CD4-positive, alpha-beta T cell treated with Interleukin-4 for 1 hour (primary cell): ENCODE results near the gene PPP2R2D.
A peak's percentile ranks its signal among the peaks of the same experiment; 100 is the strongest.

ENCODE experiments used
- DNase-seq, 2 donors: peaks; one replicate each; pipeline ENCODE4 v3.0.0-alpha.2; 2020 to 2022

The PPP2R2D gene

GRCh38 chr10:131890276-131891195 lies 10.3 kb upstream of the PPP2R2D start:
- no peak for DNase-seq

- DNase-seq: no peak
Observed at GRCh38 chr10:131891196-131891928, 9.4 kb upstream of the PPP2R2D start.

GRCh38 chr10:131891929-131892805 lies 8.6 kb upstream of the PPP2R2D start:
- no peak for DNase-seq

GRCh38 chr10:131892806-131893675 lies 7.8 kb upstream of the PPP2R2D start:
- no peak for DNase-seq

GRCh38 chr10:131895116-131895515 lies 5.7 kb upstream of the PPP2R2D start:
- DNase-seq: no peak

- DNase-seq: peak; percentile 55 to 77
Observed at GRCh38 chr10:131896403-131896802, 4.4 kb upstream of the PPP2R2D start.

GRCh38 chr10:131897297-131897899 lies 3.4 kb upstream of the PPP2R2D start:
- no peak for DNase-seq

GRCh38 chr10:131898061-131898460 lies 2.7 kb upstream of the PPP2R2D start:
- DNase-seq: no peak

- DNase-seq: no peak
Observed at GRCh38 chr10:131898713-131899112, 2.1 kb upstream of the PPP2R2D start.

- DNase-seq: no peak
Observed at GRCh38 chr10:131899116-131899690, 1.6 kb upstream of the PPP2R2D start.

- no peak for DNase-seq
Observed at GRCh38 chr10:131899695-131900349, 986 bp upstream of the PPP2R2D start.

- peak; percentile 48 to 54 for DNase-seq
Observed at GRCh38 chr10:131901181-131901829, 497 bp downstream of the PPP2R2D start.

GRCh38 chr10:131902211-131902610 lies 1.4 kb downstream of the PPP2R2D start:
- no peak for DNase-seq

GRCh38 chr10:131902691-131903090 lies 1.9 kb downstream of the PPP2R2D start:
- no peak for DNase-seq

- no peak for DNase-seq
Observed at GRCh38 chr10:131905267-131905571, 4.4 kb downstream of the PPP2R2D start.

- DNase-seq: no peak
Observed at GRCh38 chr10:131905603-131906268, 4.9 kb downstream of the PPP2R2D start.

GRCh38 chr10:131906269-131906639 lies 5.4 kb downstream of the PPP2R2D start:
- DNase-seq: no peak

- DNase-seq: peak in 1 of 2 donors; percentile 46
Observed at GRCh38 chr10:131907679-131908078, 6.9 kb downstream of the PPP2R2D start.

GRCh38 chr10:131908151-131908550 lies 7.3 kb downstream of the PPP2R2D start:
- no peak for DNase-seq
